Stomach (tissue), 9 donors: ENCODE results near the gene LTBP3. TPM values are rescaled to one million over a fixed set of nuclear protein-coding genes. Genes with fewer than 3 reads are reported as not detected.

Experiments
- DNase-seq, 2 donors: peaks; one replicate each; pipeline versions ENCODE4 v3.0.0 to v3.0.0-alpha.2; 2013 to 2019
- H3K27ac ChIP-seq, 5 donors: fragments of 200-600 bp in 4 of 5; sonication (generic) in 4 of 5; one replicate each; pipeline ENCODE4 v1.5.1; 2013 to 2019; ENCODE audit warnings: mild to moderate bottlenecking in 1 of 5, moderate library complexity in 1 of 5
- H3K27me3 ChIP-seq, 3 donors: fragments of 200-600 bp; sonication (generic); one replicate each; pipeline ENCODE4 v1.5.1; 2017 to 2019; ENCODE audit warnings: mixed run types in 1 of 3
- H3K36me3 ChIP-seq, 4 donors: fragments of 200-600 bp; sonication (generic); 1 replicate in 3 of 4; 2 replicates in 1 of 4; pipeline ENCODE4 v1.5.1; 2016 to 2019
- H3K4me1 ChIP-seq, 4 donors: fragments of 200-600 bp; sonication (generic); one replicate each; pipeline ENCODE4 v1.5.1; 2016 to 2019
- H3K4me3 ChIP-seq, 4 donors: fragments of 200-600 bp; sonication (generic) in 3 of 4; one replicate each; pipeline ENCODE4 v1.5.1; 2016 to 2019; ENCODE audit warnings: mild to moderate bottlenecking in 1 of 4
- H3K9me3 ChIP-seq, 4 donors: fragments of 200-600 bp; sonication (generic); one replicate each; pipeline ENCODE4 v1.5.1; 2016 to 2019
- CTCF ChIP-seq, 7 experiments: fragments of 450-650 bp in 4 of 7; fragments of 200-600 bp in 3 of 7; sonication (generic) in 3 of 7; IDR thresholded peaks; one replicate each; pipeline ENCODE4 v1.5.1; 2016 to 2019; ENCODE audit warnings: antibody characterized with exemption in 7 of 7, control low read depth in 2 of 7, mild to moderate bottlenecking in 1 of 7
- EP300 ChIP-seq: sonication (generic); formaldehyde crosslinking; IDR thresholded peaks from one replicate; pipeline ENCODE4 v1.6.1; 2017; ENCODE audit warnings: antibody characterized with exemption
- POLR2A ChIP-seq, 4 donors: fragments of 450-650 bp; IDR thresholded peaks; one replicate each; pipeline ENCODE4 v1.6.1; 2016; ENCODE audit warnings: antibody characterized with exemption in 4 of 4, control low read depth in 2 of 4, mild to moderate bottlenecking in 1 of 4, moderate library complexity in 1 of 4
- POLR2AphosphoS5 ChIP-seq, 3 donors: sonication (generic); formaldehyde crosslinking; IDR thresholded peaks; one replicate each; pipeline ENCODE4 v1.6.1; 2016; ENCODE audit warnings: antibody characterized with exemption in 3 of 3
- WGBS, 5 donors: extraction: QIAGEN DNeasy Blood & Tissue Kit in 3 of 5; methylation state at CpG; one replicate each; pipeline versions ENCODE4 v1.1.5 to v1.1.7; 2013 to 2018; 5-methylcytosine and 5-hydroxymethylcytosine counted together
- intact Hi-C: fragments of 100-400 bp; cut with DNase I; formaldehyde crosslinking; loops from one replicate; pipeline ENCODE4 v1.15.1; 2023; ENCODE audit warnings: low total_unique reads
- polyA plus RNA-seq, 3 donors: library from polyadenylated mRNA; stranded (reverse); fragments of 200-250 nt; gene quantifications; one replicate each; pipeline ENCODE4 v1.2.3, GENCODE V29; 2013
- total RNA-seq, 5 donors: library from RNA; depleted of rRNA; stranded (reverse); fragments of >200 nt; gene quantifications; one replicate each; pipeline versions ENCODE4 v1.1.0 to v1.2.3, GENCODE V29; 2014 to 2016
- donor health status: healthy with polysubstance abuse.
- donor health status: Bipolar disorder and iron deficiency.
- donor health status: healthy.

LTBP3 gene
- total and polyA plus RNA-seq, 8 donors = 26.9 to 452 (median 79.3) TPM

- WGBS, 5 donors = 27 to 61% (median 49%) methylated on average over 4 to 6 of the region's 6 CpGs
- peak in 1 of 2 donors; percentile 48 for DNase-seq
- TF ChIP-seq POLR2A (IDR thresholded peaks at IDR 0.05) = no peak
- TF ChIP-seq POLR2AphosphoS5 (IDR thresholded peaks at IDR 0.05) = no peak
- TF ChIP-seq CTCF (IDR thresholded peaks at IDR 0.05) = no peak
- no peak for TF ChIP-seq EP300
- no peaks in the 10 kb centered on the region for H3K9me3 ChIP-seq
- H3K27me3 ChIP-seq = peaks cover 0 to 8% (median 0%) of the 10 kb centered on the region in 3 donors
- H3K4me1 ChIP-seq = peaks cover 48 to 93% (median 86%) of the 10 kb centered on the region in 4 donors
- no peak overlapping the region for H3K4me3 ChIP-seq
- peak overlapping the region in 4 of 5 donors; percentile 41 to 96 (median 94) for H3K27ac ChIP-seq
- H3K36me3 ChIP-seq = peaks cover 0 to 29% (median 20%) of the 10 kb centered on the region in 4 donors
- intact Hi-C loops = no loop called here
Measured at GRCh38 chr11:65555693-65556231, 2.4 kb downstream of the LTBP3 start.

DNA sequence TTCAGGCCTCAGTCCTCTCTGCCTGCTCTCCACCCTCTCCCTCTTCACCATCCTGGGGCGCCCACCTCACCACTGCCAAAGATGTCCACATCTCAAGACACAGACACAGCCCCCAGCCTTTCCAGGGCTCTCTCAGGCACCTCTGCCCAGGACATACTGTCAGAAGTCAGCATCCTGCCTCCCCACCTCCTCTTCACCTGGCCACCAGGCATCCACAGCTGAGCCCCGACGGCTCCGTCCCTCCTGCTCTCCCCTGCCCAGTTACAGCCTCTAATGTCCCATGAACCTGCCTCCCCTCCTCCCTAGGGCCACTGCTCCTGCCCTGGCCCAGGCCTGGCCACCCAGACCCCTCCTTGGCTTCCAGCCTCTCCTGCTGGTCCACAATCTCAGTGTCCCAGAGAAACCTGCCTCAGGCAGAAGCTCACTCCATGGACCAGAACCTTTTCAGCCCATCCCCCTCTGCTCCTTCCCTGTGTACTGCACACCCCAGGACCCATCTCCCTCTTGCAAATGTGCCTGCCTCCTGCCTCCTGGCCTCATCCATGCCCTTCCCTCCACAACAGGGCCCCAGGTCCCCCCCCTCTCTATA lies 3.2 kb downstream of the LTBP3 start:
- Histone ChIP-seq H3K36me3 (peaks cover 0 to 34% (median 22%) of the 10 kb centered on the region in 4 donors), H3K9me3 (no peaks in the 10 kb centered on the region), H3K4me3 (no peak overlapping the region), H3K27me3 (peaks cover 0 to 8% (median 0%) of the 10 kb centered on the region in 3 donors), H3K27ac (peak overlapping the region in 3 of 5 donors; percentile 41 to 96 (median 94)), H3K4me1 (peaks cover 42 to 87% (median 80%) of the 10 kb centered on the region in 4 donors)
- no peak for TF ChIP-seq POLR2A (IDR thresholded peaks at IDR 0.05)
- no peak for TF ChIP-seq CTCF (IDR thresholded peaks at IDR 0.05)
- TF ChIP-seq POLR2AphosphoS5 (IDR thresholded peaks at IDR 0.05) = no peak
- no peak for TF ChIP-seq EP300
- 72 to 94% (median 87%) methylated on average over 4 of the region's 4 CpGs for WGBS, 5 donors
- DNase-seq = no peak
- intact Hi-C loops = no loop called here

DNA sequence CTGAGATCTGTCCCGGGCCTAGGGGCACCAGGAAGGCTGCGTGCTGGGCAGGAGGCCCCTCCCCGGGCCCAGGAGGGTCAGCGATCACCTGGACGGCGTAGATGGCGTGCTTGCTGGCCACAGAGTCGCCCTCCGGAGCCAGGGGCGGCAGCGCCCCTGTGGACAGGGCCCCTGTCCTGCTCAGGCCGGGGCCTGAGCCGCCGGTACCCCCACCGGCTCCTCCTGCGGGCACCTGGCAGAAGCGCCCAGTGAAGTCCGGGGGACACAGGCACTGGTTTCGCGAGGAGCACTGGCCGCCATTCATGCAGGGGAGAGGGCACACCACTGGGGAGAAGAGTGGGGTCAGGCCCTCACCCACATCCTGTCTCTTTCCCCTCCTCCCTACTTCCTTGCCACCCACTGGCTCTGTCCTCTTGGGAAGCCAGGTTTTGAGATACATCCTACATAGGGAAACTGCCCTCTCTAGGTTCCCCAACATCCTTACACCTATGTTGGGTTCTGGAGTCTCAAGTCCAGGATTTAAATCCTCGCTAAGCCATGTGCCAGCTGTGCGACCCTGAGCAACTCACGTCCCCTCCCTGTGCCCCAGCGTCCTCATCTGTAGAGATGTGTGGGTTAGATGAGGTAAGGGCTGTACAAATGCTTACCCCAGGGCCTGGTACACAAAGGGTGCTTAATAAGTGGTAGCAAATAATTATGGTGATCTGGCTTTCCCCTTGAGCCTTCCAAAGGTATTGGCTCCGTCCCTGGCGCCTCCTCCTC lies 3.9 kb downstream of the LTBP3 start:
- intact Hi-C loops = no loop called here
- H3K4me3 ChIP-seq = no peak overlapping the region
- peak overlapping the region in 4 of 5 donors; percentile 4 to 96 (median 57) for H3K27ac ChIP-seq

More for the DNA sequence above, 3.9 kb downstream of the LTBP3 start:
- peaks cover 35 to 80% (median 74%) of the 10 kb centered on the region in 4 donors for H3K4me1 ChIP-seq
- DNase-seq = no peak
- TF ChIP-seq POLR2A (IDR thresholded peaks at IDR 0.05) (no peak), POLR2AphosphoS5 (IDR thresholded peaks at IDR 0.05) (no peak), EP300 (no peak), CTCF (IDR thresholded peaks at IDR 0.05) (no peak)
- H3K9me3 ChIP-seq = no peaks in the 10 kb centered on the region
- WGBS, 5 donors = 80 to 88% (median 85%) methylated on average over 13 to 27 of the region's 27 CpGs
- peaks cover 0 to 8% (median 0%) of the 10 kb centered on the region in 3 donors for H3K27me3 ChIP-seq
- peaks cover 0 to 39% (median 24%) of the 10 kb centered on the region in 4 donors for H3K36me3 ChIP-seq
